Naive thymus-derived CD4-positive, alpha-beta T cell (primary cell): Measurements from ENCODE around the gene FCGR3B. TPM values are rescaled to one million over a fixed set of nuclear protein-coding genes. Genes with fewer than 3 reads are reported as not detected.
"Not testable (repeated sequence)": the region's sequence is repeated elsewhere in the genome, so short reads cannot be mapped to it uniquely, and the experiment has no call there.

Experiments used
- ATAC-seq: fragments of 150-1000 bp; cut with Tn5 transposase; 2 replicates; pipeline ENCODE4 v1.10.0; 2021; ENCODE audit warnings: mild to moderate bottlenecking, moderate library complexity
- CTCF ChIA-PET: fragments of 350-600 bp; sonication (Branson Sonifier 250); formaldehyde crosslinking; loops from one replicate; lab custom pipeline; 2021; ENCODE audit warnings: antibody characterized with exemption; lab: Charles Lee
- POLR2A ChIA-PET: fragments of 350-600 bp; sonication (Branson Sonifier 250); formaldehyde crosslinking; loops from one replicate; lab custom pipeline; 2021; ENCODE audit warnings: antibody characterized with exemption, inconsistent platforms; lab: Charles Lee
- DNase-seq, 9 donors: peaks; one replicate each; pipeline versions ENCODE4 v3.0.0 to v3.0.0-alpha.2; 2020 to 2022; ENCODE audit warnings: mixed read lengths in 1 of 9
- H3K27ac ChIP-seq: one replicate; pipeline ENCODE4 v1.7.0; 2013; ENCODE audit warnings: mild to moderate bottlenecking, low read depth, low read length, moderate library complexity
- H3K27me3 ChIP-seq, 2 donors: one replicate each; pipeline ENCODE4 v1.7.0; 2013; ENCODE audit warnings: low read length in 2 of 2, mild to moderate bottlenecking in 2 of 2, moderate library complexity in 2 of 2; ENCODE audit not compliant: control insufficient read depth in 2 of 2, insufficient read depth in 2 of 2
- H3K36me3 ChIP-seq, 3 experiments: 1 replicate in 2 of 3; 2 replicates in 1 of 3; pipeline ENCODE4 v1.7.0; 2013; ENCODE audit warnings: low read length in 3 of 3, mild to moderate bottlenecking in 3 of 3, moderate library complexity in 1 of 3; ENCODE audit not compliant: insufficient read depth in 3 of 3, control insufficient read depth in 2 of 3
- H3K4me1 ChIP-seq, 2 donors: one replicate each; pipeline ENCODE4 v1.7.0; 2013; ENCODE audit warnings: low read length in 2 of 2, mild to moderate bottlenecking in 2 of 2, moderate library complexity in 1 of 2; ENCODE audit not compliant: control insufficient read depth in 2 of 2, insufficient read depth in 2 of 2
- H3K4me3 ChIP-seq: 2 replicates; pipeline ENCODE4 v1.7.0; 2013; ENCODE audit warnings: mild to moderate bottlenecking, low read length
- H3K9me3 ChIP-seq, 3 experiments: 1 replicate in 2 of 3; 2 replicates in 1 of 3; pipeline ENCODE4 v1.7.0; 2013; ENCODE audit warnings: low read length in 3 of 3; ENCODE audit not compliant: control insufficient read depth in 2 of 3
- H3K27ac Mint-ChIP-seq, 9 donors: one replicate each; pipeline ENCODE4 v1.8.0; 2020 to 2022; ENCODE audit warnings: mixed read lengths in 9 of 9, mild to moderate bottlenecking in 8 of 9, moderate library complexity in 5 of 9, inconsistent platforms in 2 of 9
- H3K27me3 Mint-ChIP-seq, 5 donors: one replicate each; pipeline ENCODE4 v1.8.0; 2021 to 2022; ENCODE audit warnings: mixed read lengths in 5 of 5, mild to moderate bottlenecking in 1 of 5
- H3K36me3 Mint-ChIP-seq, 5 donors: one replicate each; pipeline ENCODE4 v1.8.0; 2020 to 2022; ENCODE audit warnings: mixed read lengths in 5 of 5, mild to moderate bottlenecking in 3 of 5, inconsistent platforms in 1 of 5
- H3K4me1 Mint-ChIP-seq, 7 donors: one replicate each; pipeline ENCODE4 v1.8.0; 2020 to 2022; ENCODE audit warnings: mixed read lengths in 7 of 7, mild to moderate bottlenecking in 3 of 7, inconsistent platforms in 1 of 7
- H3K4me3 Mint-ChIP-seq, 10 donors: one replicate each; pipeline ENCODE4 v1.8.0; 2020 to 2022; ENCODE audit warnings: mild to moderate bottlenecking in 10 of 10, mixed read lengths in 10 of 10, moderate library complexity in 6 of 10, inconsistent platforms in 2 of 10
- H3K9me3 Mint-ChIP-seq, 11 donors: one replicate each; pipeline ENCODE4 v1.8.0; 2020 to 2022; ENCODE audit warnings: mixed read lengths in 11 of 11, mild to moderate bottlenecking in 4 of 11, inconsistent platforms in 1 of 11, moderate library complexity in 1 of 11
- intact Hi-C, 2 donors: fragments of 100-400 bp; cut with micrococcal nuclease; formaldehyde crosslinking; loops; one replicate each; pipeline ENCODE4 v1.15.1; 2023
- polyA plus RNA-seq, 2 donors: library from polyadenylated mRNA; unstranded; fragments of 300-500 nt; fragmentation: Illumina TruSeq; gene quantifications; one replicate each; pipeline ENCODE4 v1.2.3, GENCODE V29; 2021
- total RNA-seq, 6 experiments: library from RNA in 5 of 6; stranded (reverse) in 5 of 6; gene quantifications; 1 replicate in 5 of 6; 2 replicates in 1 of 6; pipeline ENCODE4 v1.2.3 and lab custom pipeline; 2021 to 2026

Gene FCGR3B
- total and polyA plus RNA-seq, 7 experiments from 2014 or later = 0.85 to 4.1 TPM; not detected in 5

- Mint-ChIP-seq H3K27ac (peak overlapping the region in 1 of 9 donors; percentile 30), H3K27me3 (peaks cover 4 to 17% (median 6%) of the 10 kb centered on the region in 5 donors)
- H3K4me3 Mint-ChIP-seq, H3K27me3 ChIP-seq, POLR2A ChIA-PET, ATAC-seq, H3K9me3 Mint-ChIP-seq, H3K36me3 Mint-ChIP-seq, H3K4me1 ChIP-seq, H3K9me3 ChIP-seq, CTCF ChIA-PET, H3K36me3 ChIP-seq, H3K4me3 ChIP-seq, H3K27ac ChIP-seq, DNase-seq, H3K4me1 Mint-ChIP-seq, intact Hi-C loops: not testable (repeated sequence)
Observed at GRCh38 chr1:161653971-161654370, 23.0 kb upstream of the FCGR3B start.

- H3K27ac ChIP-seq, DNase-seq, H3K4me3 Mint-ChIP-seq, H3K27me3 ChIP-seq, H3K9me3 Mint-ChIP-seq, H3K36me3 ChIP-seq, H3K4me1 Mint-ChIP-seq, intact Hi-C loops, H3K9me3 ChIP-seq, H3K4me3 ChIP-seq, H3K36me3 Mint-ChIP-seq, H3K27ac Mint-ChIP-seq, H3K4me1 ChIP-seq, CTCF ChIA-PET, POLR2A ChIA-PET: not testable (repeated sequence)
- ATAC-seq = peak; percentile 87
- peaks cover 4 to 19% (median 6%) of the 10 kb centered on the region in 5 donors for H3K27me3 Mint-ChIP-seq
Observed at GRCh38 chr1:161653541-161653940, 22.6 kb upstream of the FCGR3B start.

GRCh38 chr1:161647507-161648360, 16.8 kb upstream of the FCGR3B start:
- H3K27me3 Mint-ChIP-seq = peaks cover 0 to 41% (median 6%) of the 10 kb centered on the region in 5 donors
- POLR2A ChIA-PET = interaction anchor here (0.6 kb wide), 1 partner anchor 82 kb away, joined by 7 read pairs; no protein-coding TSS in a partner anchor
- H3K4me1 Mint-ChIP-seq = peaks cover 5 to 12% (median 7%) of the 10 kb centered on the region in 7 donors
- H3K27ac ChIP-seq, H3K36me3 Mint-ChIP-seq, H3K36me3 ChIP-seq, H3K4me3 Mint-ChIP-seq, H3K4me3 ChIP-seq, H3K27me3 ChIP-seq, H3K9me3 Mint-ChIP-seq, H3K27ac Mint-ChIP-seq, H3K4me1 ChIP-seq, H3K9me3 ChIP-seq: not testable (repeated sequence)
- peak in 5 of 9 donors; percentile 25 to 40 (median 33) for DNase-seq
- CTCF ChIA-PET = interaction anchor here (0.7 to 1.2 kb wide), 4 partner anchors 91 to 95 kb away, joined by 3 to 5 read pairs (median 4); no protein-coding TSS in a partner anchor
- ATAC-seq = peak; percentile 68
- intact Hi-C loops = loop anchor here (1.0 to 10.0 kb wide), 4 partner anchors 83 to 163 kb away; no protein-coding TSS in a partner anchor

GRCh38 chr1:161644855-161645254, 13.9 kb upstream of the FCGR3B start:
- H3K4me3 ChIP-seq, POLR2A ChIA-PET: not testable (repeated sequence)

GRCh38 chr1:161643481-161644208, 12.7 kb upstream of the FCGR3B start:
- H3K27me3 ChIP-seq, H3K36me3 Mint-ChIP-seq, CTCF ChIA-PET, H3K9me3 ChIP-seq, H3K4me3 Mint-ChIP-seq, H3K27ac Mint-ChIP-seq, H3K9me3 Mint-ChIP-seq, POLR2A ChIA-PET, H3K4me1 ChIP-seq, H3K36me3 ChIP-seq, DNase-seq, H3K27ac ChIP-seq, H3K4me3 ChIP-seq: not testable (repeated sequence)
- peak; percentile 73 for ATAC-seq
- Mint-ChIP-seq H3K4me1 (peaks cover 5 to 17% (median 14%) of the 10 kb centered on the region in 7 donors), H3K27me3 (peaks cover 0 to 29% (median 6%) of the 10 kb centered on the region in 5 donors)
- intact Hi-C loops = loop anchor here in 1 of 2 donors (10.0 kb wide), 2 partner anchors 79 to 159 kb away; no protein-coding TSS in a partner anchor

More at GRCh38 chr1:161644855-161645254, 13.9 kb upstream of the FCGR3B start:
- H3K9me3 Mint-ChIP-seq, H3K27ac Mint-ChIP-seq, ATAC-seq, H3K36me3 Mint-ChIP-seq, H3K27ac ChIP-seq, DNase-seq, H3K27me3 ChIP-seq, H3K4me1 ChIP-seq, H3K36me3 ChIP-seq, H3K4me3 Mint-ChIP-seq, H3K9me3 ChIP-seq: not testable (repeated sequence)
- intact Hi-C loops = loop anchor here in 1 of 2 donors (10.0 kb wide), 2 partner anchors 80 to 160 kb away; no protein-coding TSS in a partner anchor
- CTCF ChIA-PET = interaction anchor here (0.7 kb wide), 1 partner anchor 97 kb away, joined by 3 read pairs; no protein-coding TSS in a partner anchor
- H3K27me3 Mint-ChIP-seq = peaks cover 0 to 35% (median 6%) of the 10 kb centered on the region in 5 donors
- peaks cover 5 to 17% (median 14%) of the 10 kb centered on the region in 7 donors for H3K4me1 Mint-ChIP-seq

- Mint-ChIP-seq H3K4me1 (peaks cover 3 to 16% (median 12%) of the 10 kb centered on the region in 7 donors), H3K27me3 (peaks cover 0 to 25% (median 4%) of the 10 kb centered on the region in 5 donors), H3K4me3 (peak overlapping the region in 4 of 10 donors; percentile 22 to 65 (median 44))
- CTCF ChIA-PET, H3K36me3 ChIP-seq, POLR2A ChIA-PET, H3K27ac Mint-ChIP-seq, H3K4me1 ChIP-seq, H3K27ac ChIP-seq, H3K9me3 ChIP-seq, H3K36me3 Mint-ChIP-seq, H3K4me3 ChIP-seq, H3K27me3 ChIP-seq, H3K9me3 Mint-ChIP-seq, DNase-seq: not testable (repeated sequence)
- peak; percentile 75 for ATAC-seq
- intact Hi-C loops = loop anchor here in 1 of 2 donors (10.0 kb wide), 2 partner anchors 78 to 158 kb away; no protein-coding TSS in a partner anchor
Observed at GRCh38 chr1:161642697-161643096, 11.7 kb upstream of the FCGR3B start.
